Melanocyte of skin (primary cell): ENCODE results near the gene TUT7. TPM values are rescaled to one million over a fixed set of nuclear protein-coding genes. Genes with fewer than 3 reads are reported as not detected.

ENCODE experiments used
- small RNA-seq, 2 donors: library from RNA; depleted of rRNA; stranded (forward); fragments of <200 nt; gene quantifications; one replicate each; pipeline ENCODE3, GENCODE V24; 2012
- total RNA-seq, 2 donors: library from RNA; depleted of rRNA; stranded (reverse); fragments of >200 nt; gene quantifications; 2 replicates each; pipeline ENCODE4 v1.2.3, GENCODE V29; 2012

Gene TUT7
- total RNA-seq: 10 to 100 TPM; 19.0 to 23.1 TPM

GRCh38 chr9:86354011-86354817, at the start of gene TUT7:
TUT7 (minus strand) TSS chr9:86354410; CDS start chr9:86353199, 1,211 bp downstream.

GRCh38 chr9:86282077-86282978, 71.9 kb downstream of the TUT7 start, which contains the start of gene ISCA1:
ISCA1 (minus strand) TSS chr9:86282538; CDS start chr9:86282458, 80 bp downstream.

GRCh38 chr9:86259557-86259956, 94.7 kb downstream of the TUT7 start, which contains the start of gene C9orf153:
C9orf153 (minus strand) TSS chr9:86259657; CDS start chr9:86229603, 30,054 bp downstream.

Small RNAs within 50 kb of the gene (small RNA-seq; reads per million reads assigned to genes)
- gene RN7SKP264: 0 reads per million in 2 donors

Other genes starting within 250 kb of the TUT7 start
- under 1 TPM in 1 of 2 donors, not detected in 1; under 0.01 TPM for gene C9orf153, start 94.8 kb downstream of the TUT7 start, total RNA-seq
- gene ISCA1, start 71.9 kb downstream of the TUT7 start, total RNA-seq: 10 to 100 TPM; 32.6 to 32.7 TPM